Stimulated activated CD4-positive, alpha-beta T cell treated with anti-CD3 and anti-CD28 coated beads, Interleukin-4, amount 100 ng/mL, for 24 hours (primary cell): ENCODE measurements around the gene ASIC2.

Experiments used
- DNase-seq: peaks from one replicate; pipeline ENCODE4 v3.0.0-alpha.2; 2020

ASIC2 gene

DNA sequence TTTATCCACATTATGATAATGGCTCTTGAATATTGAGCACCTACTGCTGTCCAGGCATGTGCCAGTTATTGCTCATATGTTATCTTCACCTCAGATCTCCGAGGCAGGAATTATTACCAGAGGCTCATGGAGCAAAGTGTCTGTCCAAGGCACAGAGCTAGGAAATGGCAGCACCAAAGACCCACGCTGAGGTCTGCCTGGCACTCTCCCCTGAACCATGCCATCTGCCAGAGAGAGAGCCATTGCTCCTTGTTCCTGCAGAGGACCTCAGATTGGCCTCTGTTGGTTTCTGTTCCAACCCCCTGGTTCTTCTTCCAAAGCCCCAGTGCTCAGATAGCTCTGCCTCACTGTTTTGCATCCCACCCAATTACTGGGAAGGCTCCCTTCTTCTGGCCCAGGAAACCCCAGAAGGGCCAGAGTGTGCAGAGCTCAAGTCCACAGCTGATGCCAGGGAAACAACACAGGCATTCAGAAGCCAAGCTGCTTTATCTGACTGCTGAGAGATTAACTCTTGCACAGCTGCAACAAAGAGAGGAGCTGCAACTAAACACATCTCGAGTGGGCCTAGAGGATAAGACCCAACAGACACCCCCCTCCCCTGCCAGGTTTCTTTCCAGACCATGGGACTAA lies 5.9 kb downstream of the ASIC2 start:
- no peak for DNase-seq

DNA sequence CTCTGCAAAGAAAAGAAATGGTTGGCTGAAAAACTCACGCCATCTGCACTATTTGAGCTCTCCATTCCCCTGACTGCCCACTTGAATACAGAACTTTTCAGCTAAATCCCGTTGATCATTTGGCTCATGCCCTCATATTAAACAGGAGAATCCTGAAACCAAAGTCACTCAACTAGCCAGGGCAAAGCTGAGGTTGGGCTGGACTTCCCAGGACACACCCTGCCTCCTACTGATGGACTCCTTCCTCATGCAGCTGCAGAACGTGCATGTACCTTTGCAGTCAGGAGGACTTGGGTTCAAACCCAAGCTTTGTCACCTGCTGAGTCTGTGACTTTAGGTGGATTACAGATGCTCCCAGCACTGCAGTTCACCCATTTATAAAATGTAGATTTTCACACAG lies 7.7 kb downstream of the ASIC2 start:
- DNase-seq = no peak

DNA sequence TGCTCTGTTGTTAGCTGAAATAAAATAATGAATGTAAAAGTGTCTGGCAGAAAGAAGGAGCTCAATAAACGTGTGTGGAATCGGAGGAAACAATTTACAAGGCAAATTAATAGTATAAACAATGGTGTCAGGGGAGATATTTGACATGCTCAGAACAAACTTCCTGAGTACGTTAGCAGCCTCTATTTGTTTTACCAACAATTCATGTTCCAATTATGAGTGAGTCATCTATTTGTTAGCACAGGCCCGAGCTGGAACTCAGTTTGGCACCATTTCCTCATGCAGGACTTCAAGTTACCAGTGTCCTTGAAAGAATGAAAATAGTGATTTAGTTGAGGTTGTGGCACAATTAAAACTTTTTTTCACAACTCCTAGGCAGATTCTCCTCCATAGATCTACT lies 9.1 kb downstream of the ASIC2 start:
- DNase-seq = no peak

DNA sequence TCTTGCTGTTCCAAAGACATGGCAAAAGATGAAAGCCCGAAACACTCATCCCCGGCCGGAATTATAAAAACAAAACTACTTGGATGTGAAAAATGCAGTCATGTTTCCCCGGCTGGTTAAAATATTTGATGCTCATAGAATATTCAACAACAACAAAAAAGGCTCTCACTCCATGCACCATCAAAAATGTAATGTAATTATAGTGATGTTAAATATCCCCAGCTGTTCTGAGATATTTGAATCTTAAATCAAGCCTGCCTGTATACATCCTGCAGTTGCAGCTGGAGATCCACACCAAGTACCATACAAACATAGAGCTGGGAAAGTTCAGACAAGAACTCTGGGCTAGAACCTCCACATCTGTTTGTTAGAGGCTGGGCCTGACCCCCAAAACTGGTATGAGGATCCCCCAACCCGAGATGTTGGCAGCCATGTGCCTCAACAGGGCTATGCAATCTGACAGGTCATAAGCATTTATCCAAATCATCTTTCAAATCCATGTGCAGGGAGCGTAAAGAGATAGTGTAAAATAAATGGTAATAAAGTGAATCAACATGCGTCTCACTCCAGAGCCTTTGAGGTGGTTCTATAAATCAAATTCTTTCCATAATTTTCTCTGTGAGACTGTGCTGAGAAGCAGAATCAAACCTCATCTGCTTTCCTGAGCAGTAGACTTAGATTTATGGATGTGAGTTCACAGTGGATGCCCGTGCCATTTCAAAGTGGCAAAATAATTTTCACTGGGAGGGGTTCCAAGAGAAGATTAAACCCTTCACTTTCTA lies 12.7 kb downstream of the ASIC2 start:
- no peak for DNase-seq

DNA sequence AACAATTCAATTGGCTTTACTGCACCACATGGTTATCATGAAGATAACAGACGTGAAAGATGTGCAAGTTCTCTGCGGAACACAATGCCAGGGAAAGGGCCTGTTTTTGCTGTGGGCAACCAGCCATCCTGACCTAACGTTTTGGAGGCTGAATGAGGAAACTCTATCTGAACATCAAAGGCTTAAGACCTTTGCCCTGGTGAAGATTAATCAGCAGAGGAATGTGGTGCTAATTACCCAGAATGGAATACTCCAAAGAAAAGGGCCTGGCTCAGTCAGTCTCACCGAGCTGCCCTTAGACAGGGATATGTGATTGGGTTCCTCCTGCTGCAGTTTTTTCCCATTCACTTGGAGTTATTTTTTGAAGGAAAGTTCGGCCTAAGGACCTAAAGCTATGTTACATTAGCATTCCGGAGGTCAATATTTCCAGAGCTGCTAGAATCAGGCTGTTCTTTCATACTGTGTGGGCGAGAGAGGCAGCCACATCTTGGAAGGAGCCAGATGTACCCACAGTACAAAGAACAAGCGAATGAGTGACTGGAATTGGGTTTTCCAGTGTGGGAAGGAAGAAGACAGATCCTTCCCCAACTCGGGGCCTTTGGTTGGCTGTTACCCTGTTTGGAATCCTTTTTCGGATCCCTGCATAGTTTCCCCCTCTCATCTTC lies 15.5 kb downstream of the ASIC2 start:
- DNase-seq = no peak

DNA sequence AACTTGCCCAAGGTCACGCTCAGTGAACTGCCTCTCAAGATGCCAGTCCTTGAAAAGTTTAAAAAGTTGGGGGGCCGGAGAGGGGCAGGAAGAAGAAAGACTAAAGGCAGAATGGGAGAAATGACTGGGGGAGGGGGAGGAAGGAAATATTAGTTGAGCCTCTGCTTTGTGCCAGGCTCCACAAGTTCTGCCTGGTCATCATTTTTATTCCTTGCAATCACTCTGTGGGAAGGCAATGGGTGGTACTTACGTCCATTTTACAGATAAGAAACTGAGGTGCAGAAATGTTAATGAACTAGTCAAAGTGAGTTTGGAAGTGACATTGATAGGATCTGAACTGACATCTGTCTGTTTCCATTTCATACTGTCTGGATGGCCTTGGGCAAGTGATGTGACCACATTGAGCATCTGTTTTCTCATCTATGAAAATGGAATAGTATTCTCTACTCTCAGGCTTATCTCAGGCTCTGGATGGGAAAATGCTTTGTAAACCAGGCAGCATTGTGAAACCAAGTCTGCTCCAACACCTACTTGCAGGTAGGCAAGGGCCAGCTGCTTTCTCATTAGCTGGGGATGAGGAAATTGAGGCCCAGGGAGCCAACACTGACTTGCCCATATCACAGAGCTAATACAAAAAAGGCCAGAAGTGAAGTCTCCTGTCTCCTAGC lies 19.2 kb downstream of the ASIC2 start:
- DNase-seq = no peak

DNA sequence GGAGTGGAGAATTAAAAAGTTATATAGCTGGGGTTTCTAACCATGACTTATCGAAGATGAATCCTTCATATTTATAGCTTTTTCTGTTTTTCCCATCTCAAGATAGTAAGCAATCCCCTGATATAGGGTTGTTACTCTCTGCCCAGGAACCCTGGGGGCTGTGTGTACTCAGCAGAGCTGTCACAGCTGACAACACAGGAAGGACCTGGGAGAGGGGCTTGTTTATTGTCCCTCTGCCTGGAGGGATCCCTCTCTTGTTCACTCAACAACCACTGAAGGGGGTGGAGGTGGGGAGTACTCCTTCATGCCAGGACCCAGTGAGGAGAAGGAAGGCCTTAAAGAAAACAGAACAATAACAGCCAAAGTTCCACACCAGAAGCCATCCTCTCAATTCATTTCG lies 19.8 kb downstream of the ASIC2 start:
- no peak for DNase-seq

DNA sequence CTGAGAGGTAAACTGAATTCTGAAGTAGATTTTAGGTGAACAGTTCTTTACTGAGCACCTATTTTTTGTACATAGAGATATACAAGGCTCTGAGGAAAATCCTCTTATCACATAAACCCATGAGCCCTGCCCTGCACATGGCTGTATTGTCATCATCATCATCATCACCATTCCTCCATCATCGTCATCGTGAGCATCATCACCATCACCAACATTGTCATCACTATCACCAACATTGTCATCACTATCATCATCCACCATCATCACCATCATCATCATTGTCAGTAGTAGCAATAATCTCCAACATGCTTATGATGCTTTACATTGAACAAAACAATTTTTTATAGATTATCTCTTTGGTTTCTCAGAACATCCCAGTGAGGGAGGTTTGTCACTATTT lies 20.7 kb downstream of the ASIC2 start:
- DNase-seq = no peak

DNA sequence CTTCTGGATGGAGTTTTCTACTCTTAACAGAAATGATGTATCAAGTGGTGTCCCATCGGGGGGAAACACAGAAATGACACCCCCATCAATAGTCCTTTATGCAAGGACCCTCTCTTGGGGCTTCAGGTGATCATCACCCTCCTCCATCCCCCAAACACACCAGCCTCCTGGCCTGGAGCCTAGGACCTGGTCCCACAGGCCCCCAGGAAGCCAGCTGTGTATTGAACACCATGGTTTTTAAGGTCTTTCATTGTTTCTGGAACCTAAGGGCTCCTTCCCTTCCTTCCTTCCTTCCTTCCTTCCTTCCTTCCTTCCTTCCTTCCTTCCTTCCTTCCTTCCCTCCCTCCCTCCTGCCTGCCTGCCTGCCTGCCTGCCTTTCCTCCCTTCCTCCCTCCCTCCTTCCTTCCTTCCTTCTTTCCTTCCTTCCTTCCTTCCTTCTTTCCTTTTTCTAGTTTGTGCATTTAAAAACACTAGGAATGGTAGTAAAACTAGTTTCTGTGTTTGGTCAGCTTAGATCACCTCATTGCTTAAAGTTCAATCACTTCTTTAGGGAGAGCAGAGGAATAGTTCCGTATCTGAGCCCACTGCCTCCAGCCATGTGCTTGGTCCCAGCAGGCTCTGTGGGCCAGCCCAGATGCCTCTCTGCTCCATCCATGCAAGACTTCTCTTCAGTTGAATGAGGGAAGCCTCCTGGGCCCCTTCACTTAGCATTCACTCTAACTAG lies 23.6 kb downstream of the ASIC2 start:
- no peak for DNase-seq

DNA sequence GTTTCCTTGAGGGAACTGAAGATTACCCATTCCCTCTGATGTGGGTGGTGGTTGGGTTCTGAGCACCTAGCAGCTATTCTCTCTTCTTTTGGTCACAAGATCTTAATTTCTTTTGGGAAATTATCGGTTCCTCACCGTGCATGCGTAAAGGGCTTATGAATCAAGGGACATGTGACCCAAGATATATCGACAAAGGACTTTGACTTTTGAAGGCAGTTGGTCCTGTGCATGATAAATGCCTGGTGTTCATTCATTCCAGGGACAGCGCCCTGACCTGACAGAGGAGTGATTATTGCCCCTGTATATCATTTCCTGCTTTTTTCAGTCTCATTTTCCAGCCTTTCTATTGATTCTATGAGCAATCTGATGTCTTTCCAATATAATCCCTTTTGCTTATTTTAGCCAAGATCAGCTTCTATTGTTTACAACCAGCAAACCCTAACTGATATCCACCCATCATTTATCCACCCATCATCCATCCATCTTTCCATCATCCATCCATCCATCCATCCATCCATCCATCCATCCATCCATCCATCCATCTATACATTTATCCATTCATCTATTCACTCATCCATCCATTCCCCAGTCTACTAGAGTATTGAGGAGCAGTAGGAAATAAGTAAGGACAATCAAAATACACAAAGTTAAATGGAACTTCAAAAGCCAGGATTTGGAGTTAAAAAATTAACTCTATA lies 25.1 kb downstream of the ASIC2 start:
- no peak for DNase-seq

DNA sequence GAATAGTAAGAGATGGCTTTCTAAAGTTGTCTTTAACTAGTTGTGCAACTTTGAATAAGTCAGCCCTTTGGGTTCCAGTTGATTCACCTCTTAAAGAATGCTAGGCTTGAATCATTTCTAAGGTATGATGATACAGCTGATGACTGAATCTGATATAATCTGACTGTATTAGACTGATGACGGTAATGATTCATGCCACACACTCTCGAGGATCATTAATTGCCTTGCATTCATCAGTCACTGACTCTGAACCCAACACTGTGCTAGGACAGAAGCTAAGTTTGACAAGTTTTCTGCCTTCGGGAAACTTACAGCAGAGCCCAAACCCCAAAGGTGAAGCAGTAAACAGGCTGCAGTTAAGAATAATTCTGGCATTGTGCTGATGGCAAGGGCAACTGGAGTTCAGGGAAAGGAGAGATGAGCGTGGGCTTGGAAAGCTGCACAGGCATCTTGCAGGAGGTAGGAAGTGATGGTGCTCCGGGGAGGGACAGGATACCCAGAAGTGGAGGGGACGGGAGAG lies 25.8 kb downstream of the ASIC2 start:
- DNase-seq = no peak

DNA sequence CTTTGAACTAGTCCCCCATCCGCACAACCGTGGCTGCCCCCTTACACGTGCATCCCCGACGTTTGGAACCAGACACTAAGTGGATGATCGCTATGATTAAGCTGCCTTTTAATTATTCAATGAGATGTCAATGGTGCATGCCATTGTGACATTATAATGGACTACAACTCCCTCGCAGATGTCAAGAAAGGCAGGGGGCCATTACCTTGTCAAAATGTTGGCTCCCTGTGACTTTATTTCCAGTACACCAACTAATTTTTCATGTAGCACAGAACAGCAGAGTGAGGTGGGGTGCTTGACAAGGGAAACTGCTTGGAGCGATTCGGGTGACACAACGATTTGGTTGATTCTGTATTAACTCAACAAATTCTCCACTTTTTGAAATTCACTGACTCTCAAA lies 26.5 kb downstream of the ASIC2 start:
- no peak for DNase-seq

DNA sequence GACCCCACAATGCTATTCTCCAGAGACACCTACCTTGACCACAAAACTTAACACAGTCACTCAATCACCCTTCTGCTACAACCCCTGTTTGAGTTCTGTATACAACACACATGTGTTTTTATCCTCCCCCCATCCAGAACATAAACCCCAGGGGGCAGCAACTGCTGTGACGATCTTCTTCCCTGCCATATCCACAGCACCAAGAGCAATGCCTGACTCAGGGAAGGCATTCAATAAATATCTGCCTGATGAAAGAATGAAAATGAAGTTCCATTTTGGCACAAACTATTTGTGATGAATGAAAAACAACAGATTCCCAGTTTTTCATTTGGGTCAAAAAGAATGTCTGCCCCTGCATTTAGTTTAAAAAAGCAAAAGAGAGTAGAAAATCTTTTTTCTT lies 27.0 kb downstream of the ASIC2 start:
- DNase-seq = no peak

DNA sequence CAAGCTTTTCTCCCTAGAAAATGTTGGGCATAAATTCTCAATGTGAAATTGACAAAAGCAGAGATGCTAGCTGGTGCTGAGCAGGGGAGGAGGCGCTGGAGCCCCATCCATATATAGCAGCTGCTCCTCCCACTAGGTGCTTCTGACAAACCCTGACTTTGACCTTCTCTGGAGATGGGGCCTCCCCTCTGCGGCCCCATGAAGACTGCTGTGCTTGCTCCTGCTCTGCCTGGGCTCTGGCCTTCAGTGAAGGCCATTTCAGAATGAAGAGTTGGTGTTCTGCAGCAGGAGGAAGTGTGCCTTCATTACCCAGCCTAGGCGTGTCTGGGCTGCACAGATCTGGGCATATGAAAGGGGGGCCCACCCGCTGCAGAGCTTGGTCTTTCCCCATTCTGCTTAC lies 29.7 kb downstream of the ASIC2 start:
- no peak for DNase-seq

DNA sequence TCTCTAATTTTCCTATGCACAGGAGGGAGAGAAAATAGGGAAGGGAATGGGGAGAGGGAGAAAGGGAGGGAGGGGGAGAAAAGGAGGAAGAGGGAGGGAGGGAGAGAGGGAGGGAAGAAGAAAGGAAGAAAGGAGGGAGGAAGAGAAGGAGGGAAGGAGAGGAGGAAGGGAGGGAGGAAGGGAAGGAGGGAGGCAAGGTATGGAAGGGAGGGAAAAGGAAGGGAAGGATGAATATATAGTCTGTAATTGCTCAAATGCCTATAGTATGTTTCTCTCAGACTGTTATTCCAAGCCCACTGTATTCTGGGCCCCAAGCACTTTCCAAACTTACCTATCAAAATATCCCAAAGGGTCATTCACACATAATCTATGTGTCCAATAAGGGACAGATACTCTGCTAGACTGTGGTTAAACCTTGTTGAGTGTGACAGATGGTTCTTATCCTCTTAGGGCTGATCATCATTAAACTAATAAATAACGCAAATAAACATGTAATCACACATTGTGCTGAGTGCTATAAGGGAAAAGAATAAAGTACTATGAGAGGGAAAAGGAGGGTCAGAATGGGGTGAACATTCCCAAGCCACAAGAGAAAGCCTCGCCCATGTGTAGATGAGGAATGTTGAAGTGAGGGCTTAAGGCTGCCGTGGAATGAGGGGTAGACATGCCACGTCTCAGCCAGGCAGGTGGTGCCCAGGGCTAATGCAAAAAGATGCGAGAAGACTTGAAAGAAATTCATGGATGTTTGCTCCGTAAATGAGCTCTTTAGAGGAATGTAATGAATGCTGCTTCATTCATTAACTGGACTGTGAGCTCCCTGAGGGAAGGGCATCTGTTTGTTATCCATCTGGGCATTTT lies 30.6 kb downstream of the ASIC2 start:
- DNase-seq = no peak

DNA sequence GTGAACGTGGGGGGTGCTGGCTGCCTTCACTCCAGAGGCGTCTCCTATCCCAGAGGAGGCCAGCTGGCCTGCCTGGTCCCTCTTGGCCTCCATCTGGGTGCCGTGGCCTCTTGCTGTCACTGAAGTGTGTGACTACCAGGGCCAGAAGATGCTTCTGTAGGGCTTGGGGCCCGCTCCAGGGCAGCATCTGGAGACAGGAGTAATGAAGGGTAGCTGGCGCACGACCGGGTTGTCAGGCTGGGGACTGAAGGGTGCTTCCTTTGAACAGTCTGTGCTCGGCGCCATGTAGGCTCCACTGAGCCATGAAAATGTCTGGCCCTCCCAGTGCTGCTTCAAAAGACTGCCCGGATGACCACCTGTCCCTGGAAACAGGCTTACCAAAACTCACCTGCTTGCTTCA lies 31.3 kb downstream of the ASIC2 start:
- DNase-seq = no peak

DNA sequence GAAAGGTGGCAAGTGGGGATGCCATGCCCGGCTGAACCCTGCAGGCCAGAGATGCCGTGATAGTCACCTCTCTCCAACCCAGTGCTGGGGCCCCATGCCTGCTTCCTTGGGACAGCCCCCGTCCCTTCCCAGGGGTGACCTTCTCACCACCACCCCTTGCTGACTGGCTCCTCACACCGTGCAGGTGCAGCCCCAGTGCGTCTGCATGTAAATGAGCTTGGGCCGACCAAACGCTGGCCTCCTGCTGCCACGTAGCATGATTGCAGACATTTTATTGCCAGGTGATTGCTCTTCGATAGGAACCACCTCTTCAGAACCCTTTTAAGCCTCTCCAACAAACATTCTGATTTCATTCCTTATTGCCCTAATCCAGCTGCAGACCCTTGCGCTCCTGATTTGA lies 32.5 kb downstream of the ASIC2 start:
- DNase-seq = no peak

DNA sequence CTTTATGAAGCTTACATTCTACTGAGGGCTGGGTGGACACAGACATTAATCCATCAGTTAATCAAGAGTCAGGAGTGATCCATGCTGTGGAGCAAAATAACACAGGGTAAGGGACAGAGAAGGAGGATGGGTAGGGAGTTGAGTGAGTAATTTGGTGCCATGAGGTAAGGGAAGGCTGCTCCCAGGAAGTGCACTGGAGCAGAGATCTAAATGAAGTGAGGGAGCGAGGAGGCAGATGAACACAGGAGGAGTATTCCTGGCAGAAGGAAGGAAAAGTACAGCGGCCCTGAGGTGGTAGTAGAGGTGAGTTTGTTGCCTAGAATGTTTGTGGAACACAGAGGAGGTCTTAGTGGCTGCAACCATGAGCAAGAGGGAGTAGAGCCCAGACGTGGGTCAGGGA lies 34.8 kb downstream of the ASIC2 start:
- DNase-seq = no peak

DNA sequence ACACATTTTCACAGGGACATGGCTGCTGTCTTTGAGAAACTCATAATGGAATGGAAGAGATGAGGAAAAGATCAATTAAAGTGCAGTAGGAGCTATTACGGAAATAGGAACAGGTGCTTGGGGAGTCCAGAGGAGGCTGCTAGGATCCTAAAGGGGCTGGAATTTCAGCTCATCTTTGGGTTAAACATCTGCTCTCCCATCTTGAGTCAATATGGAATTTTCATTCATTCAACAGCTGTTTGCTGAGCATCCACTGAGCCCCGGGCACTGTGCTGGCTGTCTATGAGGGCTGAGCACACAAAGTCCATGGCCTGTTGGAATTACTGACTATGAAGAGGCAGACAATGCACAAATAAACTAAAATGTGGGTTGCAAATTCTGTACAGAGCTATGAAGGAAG lies 47.9 kb downstream of the ASIC2 start:
- no peak for DNase-seq

DNA sequence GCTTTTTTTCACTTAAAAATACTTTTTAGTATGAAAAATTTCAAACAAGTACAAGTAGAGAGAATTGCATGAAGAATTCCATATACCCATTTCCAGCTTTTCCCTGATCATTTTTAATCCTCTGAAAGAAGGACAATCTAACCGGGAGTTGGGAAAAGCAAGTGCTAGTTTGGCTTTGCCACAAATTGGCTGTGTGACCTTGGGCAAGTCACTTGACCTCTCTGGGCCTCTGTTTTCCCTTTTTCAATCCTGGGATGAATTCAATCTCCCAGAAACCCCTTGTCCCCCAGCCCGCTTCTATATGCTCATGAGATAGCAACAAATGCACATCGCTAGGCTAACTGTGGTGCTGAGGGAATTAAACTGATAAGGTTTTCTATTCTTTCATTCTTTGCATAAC lies 49.4 kb downstream of the ASIC2 start:
- no peak for DNase-seq
